GM12872 (cell line): ENCODE data around the gene EXOC4.

Source experiments
- CTCF ChIP-seq: IDR thresholded peaks from 3 replicates; pipeline ENCODE4 v1.5.1; 2011; ENCODE audit warnings: low read depth, mild to moderate bottlenecking, low read length, moderate library complexity; ENCODE audit not compliant: insufficient read depth

The EXOC4 gene

GRCh38 chr7:134051020-134051419 is 798.1 kb downstream of the EXOC4 start:
- TF ChIP-seq CTCF = no peak

- no peak for TF ChIP-seq CTCF
Measured at GRCh38 chr7:134056816-134057215, 803.9 kb downstream of the EXOC4 start.

- TF ChIP-seq CTCF = no peak
Measured at GRCh38 chr7:134058521-134058920, 805.6 kb downstream of the EXOC4 start.

GRCh38 chr7:134058980-134059379 is 806.1 kb downstream of the EXOC4 start:
- no peak for TF ChIP-seq CTCF

GRCh38 chr7:134059921-134060320 is 807.0 kb downstream of the EXOC4 start:
- TF ChIP-seq CTCF = no peak

GRCh38 chr7:134060874-134061273 is 808.0 kb downstream of the EXOC4 start:
- no peak for TF ChIP-seq CTCF

GRCh38 chr7:134062460-134062859 is 809.6 kb downstream of the EXOC4 start:
- TF ChIP-seq CTCF = no peak

- no peak for TF ChIP-seq CTCF
Measured at GRCh38 chr7:134065415-134065814, 812.5 kb downstream of the EXOC4 start.
